Suprapubic skin (tissue), 4 donors: ENCODE data around the gene COMMD3.

ENCODE experiments used
- CTCF ChIP-seq, 2 donors: fragments of 200-600 bp in 1 of 2; fragments of 450-650 bp in 1 of 2; sonication (generic) in 1 of 2; IDR thresholded peaks; one replicate each; pipeline ENCODE4 v1.5.1; 2016 to 2019; ENCODE audit warnings: antibody characterized with exemption in 2 of 2, mild to moderate bottlenecking in 1 of 2, moderate library complexity in 1 of 2
- EP300 ChIP-seq: sonication (generic); formaldehyde crosslinking; IDR thresholded peaks from one replicate; pipeline ENCODE4 v1.6.1; 2017; ENCODE audit warnings: antibody characterized with exemption
- POLR2A ChIP-seq, 2 donors: fragments of 450-650 bp; IDR thresholded peaks; one replicate each; pipeline ENCODE4 v1.6.1; 2017; ENCODE audit warnings: antibody characterized with exemption in 2 of 2, mild to moderate bottlenecking in 2 of 2, moderate library complexity in 2 of 2
- POLR2AphosphoS5 ChIP-seq, 3 donors: sonication (generic); formaldehyde crosslinking; IDR thresholded peaks; one replicate each; pipeline ENCODE4 v1.6.1; 2017; ENCODE audit warnings: antibody characterized with exemption in 3 of 3

- TF ChIP-seq POLR2AphosphoS5 (IDR thresholded peaks at IDR 0.05) = no peak
- TF ChIP-seq CTCF (IDR thresholded peaks at IDR 0.05) = no peak
- no peak for TF ChIP-seq POLR2A (IDR thresholded peaks at IDR 0.05)
- TF ChIP-seq EP300 = no peak
These were observed 52.2 kb downstream of the COMMD3 start for GRCh38 chr10:22368402-22368801.
